Skeletal muscle tissue (tissue), 4 donors: ENCODE data around the gene UNC13B. TPM values are rescaled to one million over a fixed set of nuclear protein-coding genes. Genes with fewer than 3 reads are reported as not detected.

ENCODE experiments used
- H3K27ac ChIP-seq: one replicate; pipeline ENCODE4 v1.7.0; 2013; ENCODE audit warnings: mild to moderate bottlenecking, low read depth, low read length, inconsistent platforms
- H3K27me3 ChIP-seq, 3 donors: one replicate each; pipeline ENCODE4 v1.7.0; 2013; ENCODE audit warnings: low read length in 3 of 3; ENCODE audit not compliant: control insufficient read depth in 3 of 3, insufficient read depth in 3 of 3
- H3K36me3 ChIP-seq, 3 donors: one replicate each; pipeline ENCODE4 v1.7.0; 2013; ENCODE audit warnings: low read length in 3 of 3; ENCODE audit not compliant: control insufficient read depth in 3 of 3, insufficient read depth in 3 of 3
- H3K4me1 ChIP-seq, 3 donors: one replicate each; pipeline ENCODE4 v1.7.0; 2013; ENCODE audit warnings: low read length in 3 of 3, mild to moderate bottlenecking in 3 of 3; ENCODE audit not compliant: control insufficient read depth in 3 of 3, insufficient read depth in 3 of 3
- H3K4me3 ChIP-seq, 3 donors: one replicate each; pipeline ENCODE4 v1.7.0; 2013; ENCODE audit warnings: low read length in 3 of 3
- H3K9ac ChIP-seq, 3 donors: one replicate each; pipeline ENCODE4 v1.7.0; 2013; ENCODE audit warnings: low read length in 3 of 3, mild to moderate bottlenecking in 3 of 3, moderate library complexity in 2 of 3, low read depth in 1 of 3
- H3K9me3 ChIP-seq, 3 donors: one replicate each; pipeline ENCODE4 v1.7.0; 2013; ENCODE audit warnings: low read length in 3 of 3; ENCODE audit not compliant: control insufficient read depth in 3 of 3
- total RNA-seq: library from RNA; depleted of rRNA; stranded (reverse); fragments of >200 nt; gene quantifications from one replicate; pipeline ENCODE4 v1.2.3, GENCODE V29; 2014
- donor health status: Osteomylitis.

The UNC13B gene
- total RNA-seq, 1 donor from 2014 or later = 16.2 TPM

- Histone ChIP-seq H3K9me3 (no peaks in the 10 kb centered on the region), H3K27me3 (no peaks in the 10 kb centered on the region), H3K4me1 (peaks cover 8 to 16% (median 12%) of the 10 kb centered on the region in 3 donors), H3K36me3 (peaks cover 40 to 73% (median 41%) of the 10 kb centered on the region in 3 donors), H3K4me3 (no peak overlapping the region), H3K9ac (no peak overlapping the region), H3K27ac (no peak overlapping the region)
Measured at GRCh38 chr9:35380039-35380438, 218.2 kb downstream of the UNC13B start.

- Histone ChIP-seq H3K9me3 (no peaks in the 10 kb centered on the region), H3K27me3 (no peaks in the 10 kb centered on the region), H3K4me1 (peaks cover 3 to 10% (median 6%) of the 10 kb centered on the region in 3 donors), H3K9ac (no peak overlapping the region), H3K36me3 (peaks cover 39 to 76% (median 41%) of the 10 kb centered on the region in 3 donors), H3K27ac (no peak overlapping the region), H3K4me3 (no peak overlapping the region)
Measured at GRCh38 chr9:35380619-35381018, 218.8 kb downstream of the UNC13B start.

GRCh38 chr9:35385042-35385441 lies 223.2 kb downstream of the UNC13B start:
- H3K9me3 ChIP-seq = no peaks in the 10 kb centered on the region
- H3K4me1 ChIP-seq = no peaks in the 10 kb centered on the region
- H3K27ac ChIP-seq = no peak overlapping the region
- H3K9ac ChIP-seq = no peak overlapping the region
- H3K27me3 ChIP-seq = no peaks in the 10 kb centered on the region
- no peak overlapping the region for H3K4me3 ChIP-seq
- H3K36me3 ChIP-seq = peaks cover 50 to 78% (median 69%) of the 10 kb centered on the region in 3 donors

GRCh38 chr9:35395076-35395705 lies 233.4 kb downstream of the UNC13B start:
- H3K4me1 ChIP-seq = no peaks in the 10 kb centered on the region
- no peaks in the 10 kb centered on the region for H3K9me3 ChIP-seq
- no peak overlapping the region for H3K4me3 ChIP-seq
- H3K36me3 ChIP-seq = peaks cover 71 to 78% (median 75%) of the 10 kb centered on the region in 3 donors
- H3K9ac ChIP-seq = no peak overlapping the region
- H3K27ac ChIP-seq = no peak overlapping the region
- no peaks in the 10 kb centered on the region for H3K27me3 ChIP-seq

GRCh38 chr9:35395706-35396101 lies 233.9 kb downstream of the UNC13B start:
- no peaks in the 10 kb centered on the region for H3K27me3 ChIP-seq
- H3K36me3 ChIP-seq = peaks cover 71 to 78% (median 75%) of the 10 kb centered on the region in 3 donors
- H3K27ac ChIP-seq = no peak overlapping the region
- no peaks in the 10 kb centered on the region for H3K9me3 ChIP-seq
- no peaks in the 10 kb centered on the region for H3K4me1 ChIP-seq
- no peak overlapping the region for H3K9ac ChIP-seq
- H3K4me3 ChIP-seq = no peak overlapping the region

- Histone ChIP-seq H3K9me3 (no peaks in the 10 kb centered on the region), H3K36me3 (peaks cover 73 to 78% (median 75%) of the 10 kb centered on the region in 3 donors), H3K27me3 (no peaks in the 10 kb centered on the region), H3K9ac (no peak overlapping the region), H3K4me3 (no peak overlapping the region), H3K27ac (no peak overlapping the region), H3K4me1 (no peaks in the 10 kb centered on the region)
Measured at GRCh38 chr9:35396560-35397215, 234.9 kb downstream of the UNC13B start.

GRCh38 chr9:35397216-35397698 lies 235.4 kb downstream of the UNC13B start:
- H3K9me3 ChIP-seq = no peaks in the 10 kb centered on the region
- no peak overlapping the region for H3K9ac ChIP-seq
- H3K27me3 ChIP-seq = no peaks in the 10 kb centered on the region
- H3K36me3 ChIP-seq = peaks cover 77 to 78% (median 78%) of the 10 kb centered on the region in 3 donors
- H3K4me1 ChIP-seq = no peaks in the 10 kb centered on the region
- no peak overlapping the region for H3K27ac ChIP-seq
- H3K4me3 ChIP-seq = no peak overlapping the region

- no peaks in the 10 kb centered on the region for H3K9me3 ChIP-seq
- H3K4me3 ChIP-seq = no peak overlapping the region
- no peaks in the 10 kb centered on the region for H3K4me1 ChIP-seq
- H3K36me3 ChIP-seq = peaks cover 80 to 82% (median 81%) of the 10 kb centered on the region in 3 donors
- no peaks in the 10 kb centered on the region for H3K27me3 ChIP-seq
- H3K27ac ChIP-seq = no peak overlapping the region
- no peak overlapping the region for H3K9ac ChIP-seq
Measured at GRCh38 chr9:35397923-35398322, 236.1 kb downstream of the UNC13B start.

GRCh38 chr9:35398651-35399335 lies 237.0 kb downstream of the UNC13B start:
- Histone ChIP-seq H3K27me3 (no peaks in the 10 kb centered on the region), H3K36me3 (peaks cover 80 to 84% (median 84%) of the 10 kb centered on the region in 3 donors), H3K27ac (no peak overlapping the region), H3K9me3 (no peaks in the 10 kb centered on the region), H3K4me3 (no peak overlapping the region), H3K9ac (no peak overlapping the region), H3K4me1 (no peaks in the 10 kb centered on the region)

- H3K36me3 ChIP-seq = peaks cover 45 to 53% (median 53%) of the 10 kb centered on the region in 3 donors
- no peak overlapping the region for H3K9ac ChIP-seq
- H3K4me3 ChIP-seq = no peak overlapping the region
- no peak overlapping the region for H3K27ac ChIP-seq
- no peaks in the 10 kb centered on the region for H3K9me3 ChIP-seq
- no peaks in the 10 kb centered on the region for H3K4me1 ChIP-seq
- H3K27me3 ChIP-seq = no peaks in the 10 kb centered on the region
Measured at GRCh38 chr9:35404865-35405264, 243.1 kb downstream of the UNC13B start.
